Effector memory CD4-positive, alpha-beta T cell (primary cell): ENCODE data around the gene TECPR1.

ENCODE experiments used
- DNase-seq, 3 donors: peaks; one replicate each; pipeline ENCODE4 v3.0.0-alpha.2; 2020
- H3K27ac ChIP-seq: 2 replicates; pipeline ENCODE4 v1.7.0; 2013; ENCODE audit warnings: mild to moderate bottlenecking, low read length, moderate library complexity; ENCODE audit not compliant: insufficient read depth, poor library complexity, severe bottlenecking
- H3K27me3 ChIP-seq: replicated peaks from 2 replicates; pipeline ENCODE4 v1.7.0; 2013; ENCODE audit warnings: mild to moderate bottlenecking, low read length; ENCODE audit not compliant: insufficient read depth, control insufficient read depth, poor library complexity, severe bottlenecking
- H3K36me3 ChIP-seq: 2 replicates; pipeline ENCODE4 v1.7.0; 2013; ENCODE audit warnings: mild to moderate bottlenecking, low read length, moderate library complexity; ENCODE audit not compliant: control insufficient read depth, insufficient read depth
- H3K4me1 ChIP-seq: 2 replicates; pipeline ENCODE4 v1.7.0; 2013; ENCODE audit warnings: low read length, mild to moderate bottlenecking; ENCODE audit not compliant: control insufficient read depth, insufficient read depth, poor library complexity, severe bottlenecking
- H3K4me3 ChIP-seq: 2 replicates; pipeline ENCODE4 v1.7.0; 2013; ENCODE audit warnings: low read length, low read depth, mild to moderate bottlenecking; ENCODE audit not compliant: insufficient read depth, poor library complexity, severe bottlenecking
- H3K9me3 ChIP-seq: 2 replicates; pipeline ENCODE4 v1.7.0; 2013; ENCODE audit warnings: mild to moderate bottlenecking, low read length, moderate library complexity; ENCODE audit not compliant: control insufficient read depth

The TECPR1 gene

GRCh38 chr7:98202367-98203195, 49.5 kb downstream of the TECPR1 start:
- H3K9me3 ChIP-seq: no peaks in the 10 kb centered on the region
- H3K4me3 ChIP-seq: peak overlapping the region; percentile 16
- H3K27ac ChIP-seq: peak overlapping the region; percentile 6
- DNase-seq: peak in 2 of 3 donors; percentile 21 to 29
- H3K4me1 ChIP-seq: peaks cover 23% of the 10 kb centered on the region
- H3K36me3 ChIP-seq: peaks cover 20% of the 10 kb centered on the region
- H3K27me3 ChIP-seq: no peaks in the 10 kb centered on the region

- Histone ChIP-seq H3K4me3 (no peak overlapping the region), H3K27ac (no peak overlapping the region), H3K9me3 (no peaks in the 10 kb centered on the region), H3K27me3 (no peaks in the 10 kb centered on the region), H3K4me1 (peaks cover 23% of the 10 kb centered on the region), H3K36me3 (peaks cover 11% of the 10 kb centered on the region)
- DNase-seq: no peak
These were observed 51.7 kb downstream of the TECPR1 start for GRCh38 chr7:98200364-98200763.

GRCh38 chr7:98199131-98199530, 52.9 kb downstream of the TECPR1 start:
- DNase-seq: no peak
- Histone ChIP-seq H3K4me1 (peaks cover 23% of the 10 kb centered on the region), H3K27ac (no peak overlapping the region), H3K36me3 (peaks cover 12% of the 10 kb centered on the region), H3K9me3 (no peaks in the 10 kb centered on the region), H3K4me3 (no peak overlapping the region), H3K27me3 (no peaks in the 10 kb centered on the region)

GRCh38 chr7:98196706-98197605, 55.1 kb downstream of the TECPR1 start:
- no peaks in the 10 kb centered on the region for H3K9me3 ChIP-seq
- peaks cover 33% of the 10 kb centered on the region for H3K36me3 ChIP-seq
- peaks cover 5% of the 10 kb centered on the region for H3K4me1 ChIP-seq
- H3K27ac ChIP-seq: no peak overlapping the region
- DNase-seq: no peak
- no peaks in the 10 kb centered on the region for H3K27me3 ChIP-seq
- no peak overlapping the region for H3K4me3 ChIP-seq

- H3K4me3 ChIP-seq: no peak overlapping the region
- no peaks in the 10 kb centered on the region for H3K27me3 ChIP-seq
- no peaks in the 10 kb centered on the region for H3K9me3 ChIP-seq
- H3K36me3 ChIP-seq: peaks cover 42% of the 10 kb centered on the region
- H3K27ac ChIP-seq: no peak overlapping the region
- DNase-seq: no peak
- H3K4me1 ChIP-seq: no peaks in the 10 kb centered on the region
These were observed 57.2 kb downstream of the TECPR1 start for GRCh38 chr7:98194672-98195457.

- Histone ChIP-seq H3K4me1 (no peaks in the 10 kb centered on the region), H3K4me3 (no peak overlapping the region), H3K27me3 (no peaks in the 10 kb centered on the region), H3K27ac (no peak overlapping the region), H3K36me3 (peaks cover 49% of the 10 kb centered on the region), H3K9me3 (no peaks in the 10 kb centered on the region)
- DNase-seq: no peak
These were observed 57.8 kb downstream of the TECPR1 start for GRCh38 chr7:98194186-98194585.

GRCh38 chr7:98193474-98194180, 58.4 kb downstream of the TECPR1 start:
- H3K4me1 ChIP-seq: no peaks in the 10 kb centered on the region
- H3K27ac ChIP-seq: no peak overlapping the region
- no peak overlapping the region for H3K4me3 ChIP-seq
- no peak for DNase-seq
- H3K36me3 ChIP-seq: peaks cover 53% of the 10 kb centered on the region
- no peaks in the 10 kb centered on the region for H3K9me3 ChIP-seq
- H3K27me3 ChIP-seq: no peaks in the 10 kb centered on the region

GRCh38 chr7:98192781-98193457, 59.1 kb downstream of the TECPR1 start:
- no peaks in the 10 kb centered on the region for H3K4me1 ChIP-seq
- peaks cover 54% of the 10 kb centered on the region for H3K36me3 ChIP-seq
- no peak for DNase-seq
- H3K4me3 ChIP-seq: no peak overlapping the region
- no peak overlapping the region for H3K27ac ChIP-seq
- H3K9me3 ChIP-seq: no peaks in the 10 kb centered on the region
- no peaks in the 10 kb centered on the region for H3K27me3 ChIP-seq
